GM04504 (cell line): Measurements from ENCODE around the gene DCPS.

ENCODE experiments used
- DNase-seq: peaks from one replicate; pipeline ENCODE4 v3.0.0-alpha.2; 2012; ENCODE audit warnings: low read depth

Gene DCPS

GRCh38 chr11:126328444-126328843, 24.6 kb downstream of the DCPS start:
- no peak for DNase-seq

GRCh38 chr11:126328938-126329643, 25.2 kb downstream of the DCPS start:
- DNase-seq, result no peak

DNA sequence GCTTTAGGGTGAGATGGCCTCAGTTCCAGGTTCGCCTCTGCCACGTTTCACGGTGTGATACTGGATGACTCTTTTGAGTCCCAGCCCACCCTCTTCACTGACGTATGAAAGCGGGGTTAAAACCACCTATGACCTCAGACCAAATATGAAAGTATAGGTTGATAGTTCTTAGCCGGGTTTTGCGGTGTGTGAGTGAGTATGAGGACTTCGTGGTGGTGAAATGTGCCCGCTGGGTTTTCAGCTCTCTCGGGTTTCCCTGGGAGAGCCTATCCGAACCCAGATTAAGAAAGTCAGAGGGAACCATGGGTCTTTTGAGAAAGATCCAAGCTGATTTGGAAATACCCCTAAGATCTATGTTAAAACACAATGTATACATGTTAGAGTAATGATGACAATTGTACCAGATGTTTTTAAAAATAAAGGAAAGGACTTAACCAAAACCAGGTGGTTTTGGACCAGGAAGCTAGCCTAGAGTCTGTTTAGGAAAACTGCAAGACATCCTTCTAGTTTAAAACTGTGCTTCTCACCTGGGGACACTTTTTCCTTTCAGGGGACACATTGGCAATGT, 25.9 kb downstream of the DCPS start:
- DNase-seq, result no peak

DNA sequence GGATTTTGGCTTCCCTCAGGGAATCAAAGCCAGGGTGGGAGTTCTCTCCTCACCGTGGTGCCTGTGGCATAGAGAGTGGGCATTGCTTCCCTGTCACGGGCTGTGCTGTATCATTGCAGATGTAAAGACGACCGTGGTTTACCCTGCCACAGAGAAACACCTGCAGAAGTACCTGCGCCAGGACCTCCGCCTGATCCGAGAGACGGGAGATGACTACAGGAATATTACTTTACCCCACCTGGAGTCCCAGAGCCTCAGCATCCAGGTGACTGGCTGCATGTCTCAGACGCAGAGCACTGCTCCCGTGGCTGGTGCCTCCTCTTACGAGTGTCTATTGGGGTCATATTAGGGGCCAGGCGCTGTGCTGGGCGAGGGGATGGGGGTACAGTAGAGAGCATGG, 27.4 kb downstream of the DCPS start:
- DNase-seq, result no peak

- DNase-seq, result peak; percentile 90
Measured at GRCh38 chr11:126332221-126332711, 28.4 kb downstream of the DCPS start.

DNA sequence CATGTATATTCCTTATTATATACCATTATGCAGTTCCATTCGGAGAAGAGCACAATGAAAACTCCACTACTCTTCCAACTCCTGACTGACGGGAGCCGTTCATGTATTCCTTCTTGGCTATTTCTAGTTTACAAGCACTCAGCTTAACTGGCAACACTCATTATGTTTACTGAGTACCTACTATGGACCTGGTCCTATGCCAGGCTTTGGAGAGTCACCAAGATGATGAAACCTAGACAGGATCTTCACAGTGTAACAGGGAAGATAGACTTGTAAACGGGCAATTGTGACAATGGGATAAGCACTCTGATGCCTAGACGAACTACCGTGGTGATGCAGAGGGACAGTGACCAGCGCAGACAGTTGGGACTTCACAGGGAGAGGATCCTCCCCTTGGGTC, 29.3 kb downstream of the DCPS start:
- no peak for DNase-seq

- DNase-seq, result no peak
Measured at GRCh38 chr11:126334659-126335462, 31.0 kb downstream of the DCPS start.

- no peak for DNase-seq
Measured at GRCh38 chr11:126335463-126335760, 31.6 kb downstream of the DCPS start.

DNA sequence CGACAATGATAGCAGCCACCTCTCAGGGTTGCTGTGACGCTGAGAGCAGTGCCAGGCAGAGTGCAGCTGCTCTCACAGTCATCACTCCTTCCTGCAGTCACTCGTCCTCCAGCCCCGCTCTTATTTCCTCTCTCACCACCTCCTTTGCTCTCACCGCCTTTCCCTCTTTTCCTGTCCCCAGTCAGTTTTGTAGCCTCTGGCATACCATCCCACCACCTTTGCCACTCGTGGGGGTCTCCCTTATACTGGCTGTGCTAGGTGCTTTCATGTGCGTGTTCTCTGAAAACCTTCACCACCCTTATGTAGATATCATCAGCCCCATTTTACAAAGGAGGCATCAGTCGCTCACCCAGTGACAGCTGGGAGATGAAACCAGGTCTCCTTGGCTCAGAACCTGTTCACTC, 32.3 kb downstream of the DCPS start:
- no peak for DNase-seq

- no peak for DNase-seq
Measured at GRCh38 chr11:126336671-126337101, 32.8 kb downstream of the DCPS start.

DNA sequence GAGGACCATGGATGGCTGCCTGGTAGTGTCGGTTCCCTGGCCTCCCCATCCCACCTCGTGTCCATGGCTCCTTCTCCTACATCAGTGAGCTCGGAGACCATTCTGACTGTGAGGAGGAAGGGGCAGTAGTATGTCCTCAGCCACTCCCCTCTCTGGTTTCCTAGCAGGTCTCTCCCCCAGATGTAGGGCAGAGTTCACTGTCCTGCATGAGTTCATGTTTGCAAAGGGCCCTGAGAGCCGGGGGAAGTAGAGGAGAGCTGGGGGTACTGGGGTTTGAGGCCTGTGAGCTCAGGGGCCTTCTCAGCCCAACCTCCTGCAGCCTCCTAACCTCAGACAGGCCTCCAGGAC, 33.2 kb downstream of the DCPS start:
- no peak for DNase-seq

- DNase-seq, result no peak
Measured at GRCh38 chr11:126337474-126338241, 33.8 kb downstream of the DCPS start.

DNA sequence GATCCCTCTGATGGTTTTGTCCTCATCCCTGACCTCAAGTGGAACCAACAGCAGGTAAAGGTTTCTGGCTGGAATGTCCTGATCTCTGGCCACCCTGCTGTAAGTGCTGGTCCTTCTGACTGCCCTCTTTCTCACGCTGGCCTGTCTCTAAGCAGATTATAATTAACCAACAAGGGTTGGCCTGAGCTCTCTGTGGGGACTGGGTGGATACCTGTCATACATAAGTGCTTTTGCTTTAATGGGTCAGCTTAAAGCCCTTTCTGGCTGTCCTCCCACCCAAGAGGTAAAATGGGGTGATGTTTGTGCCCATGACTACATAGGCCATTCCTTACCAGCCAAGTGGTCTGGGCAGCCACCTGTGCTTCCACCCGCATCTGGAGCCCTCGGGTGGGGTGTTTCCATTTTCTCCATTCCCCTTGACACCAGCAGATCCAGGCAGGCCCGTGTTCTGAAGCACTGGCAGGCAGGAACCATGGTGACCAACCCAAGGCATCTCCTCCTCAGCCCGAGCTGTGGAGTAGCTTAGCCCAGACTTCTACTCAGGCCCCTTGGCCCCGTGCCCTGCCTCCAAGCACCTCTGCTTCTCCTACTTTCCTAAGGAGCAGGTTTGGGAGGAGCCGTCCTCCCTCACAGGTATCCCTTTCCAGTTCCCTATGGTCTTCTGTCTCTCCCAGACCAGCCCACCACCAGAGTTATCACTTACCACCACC, 34.6 kb downstream of the DCPS start:
- no peak for DNase-seq

GRCh38 chr11:126339073-126339862, 35.4 kb downstream of the DCPS start:
- DNase-seq, result no peak

- DNase-seq, result no peak
Measured at GRCh38 chr11:126339863-126340434, 36.1 kb downstream of the DCPS start.

GRCh38 chr11:126340960-126341606, 37.2 kb downstream of the DCPS start:
- no peak for DNase-seq

- DNase-seq, result no peak
Measured at GRCh38 chr11:126341760-126342161, 37.9 kb downstream of the DCPS start.

DNA sequence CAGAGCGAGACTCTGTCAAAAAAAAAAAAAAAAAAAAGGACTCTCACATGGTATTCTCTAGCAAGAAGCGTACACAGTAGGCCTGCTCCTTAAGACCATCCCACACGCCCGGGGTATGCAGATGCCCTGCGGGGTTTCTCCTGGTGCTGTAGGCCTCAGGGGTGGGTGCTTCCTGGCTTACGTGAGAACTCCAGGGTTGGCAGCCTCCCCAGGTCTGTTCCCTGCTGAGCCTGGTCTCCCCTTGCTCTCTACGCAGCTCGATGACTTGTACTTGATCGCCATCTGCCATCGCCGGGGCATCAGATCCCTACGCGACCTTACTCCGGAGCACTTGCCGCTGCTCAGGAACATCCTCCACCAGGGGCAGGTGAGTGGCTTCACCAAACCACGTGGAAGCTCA, 39.2 kb downstream of the DCPS start:
- DNase-seq, result no peak

DNA sequence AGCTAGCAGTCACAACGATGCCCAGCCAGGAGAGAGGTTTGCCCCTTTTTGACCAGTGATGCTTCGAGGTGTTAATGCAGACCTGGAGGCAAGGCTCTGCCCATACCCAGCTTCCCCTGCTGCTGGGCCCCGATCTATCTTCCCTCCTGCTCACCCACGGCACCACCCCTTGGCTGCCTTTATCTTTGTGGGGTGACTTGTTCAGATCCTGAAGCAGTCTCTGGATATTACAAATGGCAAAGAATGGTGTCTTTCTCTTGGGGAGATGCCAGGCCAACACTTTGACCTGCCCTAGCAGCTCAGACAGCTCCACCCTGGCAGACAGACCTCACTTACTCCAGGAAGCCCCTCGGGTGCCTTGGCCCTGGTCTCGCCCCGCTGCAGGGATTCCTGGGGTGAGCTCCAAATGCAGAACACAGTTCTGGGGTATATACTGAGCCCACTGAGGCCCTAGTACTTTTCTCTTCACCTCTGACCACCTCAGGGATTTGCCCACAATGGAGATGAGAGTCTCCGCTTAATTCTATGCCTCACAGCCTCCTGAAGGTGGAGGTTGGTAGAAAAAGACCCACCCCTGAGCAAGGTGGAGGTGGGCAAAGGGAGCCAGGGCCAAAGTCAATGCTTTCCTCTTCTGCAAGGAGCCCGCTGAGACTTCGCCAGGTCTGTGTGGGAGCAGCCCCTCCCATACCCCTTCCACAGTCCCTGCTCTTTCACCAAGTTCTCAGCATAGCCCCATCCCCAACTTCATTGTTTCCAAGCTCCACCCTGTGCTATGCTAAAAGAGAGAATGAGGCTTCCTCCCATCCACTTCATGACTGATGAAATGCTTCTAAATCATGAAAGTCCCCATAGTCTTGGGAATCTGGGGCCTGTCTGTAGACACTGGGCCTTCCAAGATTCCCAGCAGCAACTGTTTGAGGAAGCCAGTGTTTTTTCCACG, 40.6 kb downstream of the DCPS start:
- no peak for DNase-seq
